Aorta (tissue), 5 donors: ENCODE results near the gene LAMA1. TPM values are rescaled to one million over a fixed set of nuclear protein-coding genes. Genes with fewer than 3 reads are reported as not detected.

ENCODE experiments used
- ATAC-seq: fragments of 200-7000 bp; cut with Tn5 transposase; one replicate; pipeline ENCODE4 v1.9.1; 2022; ENCODE audit warnings: moderate library complexity; ENCODE audit not compliant: low FRiP score
- DNase-seq, 2 donors: peaks; one replicate each; pipeline ENCODE4 v3.0.0-alpha.2; 2020
- H3K27ac ChIP-seq, 2 donors: one replicate each; pipeline ENCODE4 v1.5.1; 2013; ENCODE audit warnings: low read length in 2 of 2, mild to moderate bottlenecking in 2 of 2, moderate library complexity in 2 of 2, control low read depth in 1 of 2, inconsistent platforms in 1 of 2, low read depth in 1 of 2
- H3K27me3 ChIP-seq, 2 donors: one replicate each; pipeline ENCODE4 v1.6.1; 2013; ENCODE audit warnings: control low read depth in 1 of 2, low read length in 1 of 2, mild to moderate bottlenecking in 1 of 2, moderate library complexity in 1 of 2; ENCODE audit not compliant: insufficient read depth in 2 of 2, control insufficient read depth in 1 of 2
- H3K36me3 ChIP-seq, 2 donors: one replicate each; pipeline ENCODE4 v1.6.1; 2013; ENCODE audit warnings: control low read depth in 1 of 2, low read length in 1 of 2, mild to moderate bottlenecking in 1 of 2; ENCODE audit not compliant: insufficient read depth in 2 of 2, control insufficient read depth in 1 of 2
- H3K4me1 ChIP-seq, 2 donors: one replicate each; pipeline ENCODE4 v1.6.1; 2013; ENCODE audit warnings: low read length in 2 of 2, control low read depth in 1 of 2, mild to moderate bottlenecking in 1 of 2, moderate library complexity in 1 of 2; ENCODE audit not compliant: insufficient read depth in 2 of 2, control insufficient read depth in 1 of 2
- H3K4me3 ChIP-seq, 2 donors: one replicate each; pipeline ENCODE4 v1.5.1; 2013; ENCODE audit warnings: low read length in 2 of 2, control low read depth in 1 of 2, mild to moderate bottlenecking in 1 of 2
- H3K9me3 ChIP-seq: one replicate; pipeline ENCODE4 v1.6.1; 2013; ENCODE audit warnings: mild to moderate bottlenecking, low read length; ENCODE audit not compliant: control insufficient read depth
- WGBS, 2 donors: extraction: QIAGEN DNeasy Blood & Tissue Kit; methylation state at CpG; one replicate each; pipeline ENCODE4 v1.1.7; 2013; 5-methylcytosine and 5-hydroxymethylcytosine counted together
- intact Hi-C, 2 donors: fragments of 100-400 bp; cut with DNase I; formaldehyde crosslinking; loops; one replicate each; pipeline versions ENCODE4 v1.14.2 to v1.15.0; 2022
- polyA plus RNA-seq, 2 donors: library from polyadenylated mRNA; stranded (reverse); fragments of 200-250 nt; gene quantifications; one replicate each; pipeline ENCODE4 v1.2.3, GENCODE V29; 2013
- total RNA-seq, 2 donors: library from RNA; stranded (reverse); fragmentation: NEBNext Ultra II Directional; extraction: Animal tissue kit (Norgen Biotek cat#: 25700); gene quantifications; one replicate each; pipeline ENCODE4 v1.2.1, GENCODE V29; 2021
- donor health status: healthy with polysubstance abuse.
- donor health status: Bipolar disorder and iron deficiency.
- donor health status: DM: no; HTN: no; CAD: no.
- donor health status: DM: no; HTN: no; CAD: no.
- donor health status: DM: yes; HTN: yes; CAD: no.

Gene LAMA1
- total and polyA plus RNA-seq, 4 donors = 0.41 to 3.1 (median 0.78) TPM; not detected in 1

DNA sequence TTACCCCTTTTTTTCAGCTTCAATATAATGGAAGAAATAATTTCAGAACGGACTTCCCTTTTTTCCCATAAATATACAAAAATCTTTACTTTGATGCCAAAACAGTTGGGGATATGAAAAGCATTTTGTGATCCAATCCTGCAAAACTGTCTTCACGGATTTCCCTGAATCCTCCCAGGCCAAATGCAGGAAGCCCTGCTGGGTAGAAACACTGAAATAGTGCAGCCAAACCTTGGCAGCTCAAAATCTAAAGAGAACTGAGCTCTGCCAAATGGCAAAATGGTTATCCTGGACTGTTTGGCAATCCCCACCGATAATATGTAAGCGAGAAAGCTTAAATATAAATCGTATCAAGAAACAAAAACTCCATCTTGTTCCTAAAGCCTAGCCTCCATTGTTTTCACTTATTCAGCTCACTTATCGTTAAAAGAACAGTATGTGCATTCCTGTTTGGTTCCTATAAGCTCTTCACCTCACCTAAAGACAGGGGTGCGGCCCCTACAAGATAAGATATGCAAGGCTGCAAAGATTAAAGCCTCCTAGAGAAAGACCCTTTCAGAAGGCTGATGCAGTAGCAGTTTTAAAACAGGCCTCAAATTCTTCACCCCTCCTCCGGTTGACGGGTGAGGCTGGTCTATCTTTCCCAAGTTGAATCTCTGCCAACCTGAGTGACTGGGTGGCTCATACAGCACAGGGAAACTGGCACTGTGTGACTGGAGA is 48.6 kb downstream of the LAMA1 start:
- H3K27ac ChIP-seq = no peak overlapping the region
- no peaks in the 10 kb centered on the region for H3K36me3 ChIP-seq
- no peaks in the 10 kb centered on the region for H3K4me1 ChIP-seq
- WGBS, 2 donors = 83 to 86% methylated on average over 9 of the region's 9 CpGs
- no peak for DNase-seq
- intact Hi-C loops = no loop called here
- ATAC-seq = no peak
- H3K9me3 ChIP-seq = peaks cover 1% of the 10 kb centered on the region
- no peak overlapping the region for H3K4me3 ChIP-seq
- H3K27me3 ChIP-seq = no peaks in the 10 kb centered on the region

GRCh38 chr18:7066965-7067555 is 50.5 kb downstream of the LAMA1 start:
- H3K27ac ChIP-seq = no peak overlapping the region
- 41 to 46% methylated on average over 4 of the region's 4 CpGs for WGBS, 2 donors
- no peaks in the 10 kb centered on the region for H3K4me1 ChIP-seq
- peaks cover 1% of the 10 kb centered on the region for H3K9me3 ChIP-seq
- H3K27me3 ChIP-seq = no peaks in the 10 kb centered on the region
- no peak overlapping the region for H3K4me3 ChIP-seq
- ATAC-seq (no peak), DNase-seq (no peak)
- intact Hi-C loops = no loop called here
- H3K36me3 ChIP-seq = no peaks in the 10 kb centered on the region

- Histone ChIP-seq H3K36me3 (no peaks in the 10 kb centered on the region), H3K4me3 (no peak overlapping the region), H3K9me3 (peaks cover 1% of the 10 kb centered on the region), H3K27ac (no peak overlapping the region), H3K27me3 (no peaks in the 10 kb centered on the region), H3K4me1 (no peaks in the 10 kb centered on the region)
- intact Hi-C loops = no loop called here
- DNase-seq (no peak), ATAC-seq (no peak)
- WGBS, 2 donors = 81 to 89% methylated on average over 5 of the region's 5 CpGs
These were observed 51.9 kb downstream of the LAMA1 start for GRCh38 chr18:7065736-7066135.

DNA sequence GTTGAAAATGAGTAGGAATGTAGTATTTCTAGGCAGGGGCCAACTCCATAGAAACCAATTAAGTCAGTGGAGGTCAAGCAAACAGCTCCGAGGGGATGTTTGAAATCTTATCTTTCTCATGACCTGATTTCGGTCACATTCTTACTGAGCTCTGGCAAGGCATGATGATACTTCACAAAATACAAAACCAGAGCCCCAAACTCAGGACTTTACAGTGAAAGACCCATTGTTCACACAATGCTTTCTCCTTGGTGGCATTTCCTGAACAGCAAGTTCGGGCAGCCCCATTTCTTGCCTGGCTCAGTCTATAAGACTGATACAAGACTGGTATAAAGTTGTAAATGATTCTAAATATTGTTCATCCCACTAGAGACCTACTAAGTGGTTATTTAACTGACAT is 53.3 kb downstream of the LAMA1 start:
- H3K4me3 ChIP-seq = no peak overlapping the region
- no peak overlapping the region for H3K27ac ChIP-seq
- no peaks in the 10 kb centered on the region for H3K36me3 ChIP-seq
- peaks cover under 1% of the 10 kb centered on the region for H3K9me3 ChIP-seq
- H3K27me3 ChIP-seq = no peaks in the 10 kb centered on the region
- 42 to 59% methylated on average over 3 of the region's 3 CpGs for WGBS, 2 donors
- no peak for DNase-seq
- ATAC-seq = no peak
- intact Hi-C loops = no loop called here
- H3K4me1 ChIP-seq = no peaks in the 10 kb centered on the region

DNA sequence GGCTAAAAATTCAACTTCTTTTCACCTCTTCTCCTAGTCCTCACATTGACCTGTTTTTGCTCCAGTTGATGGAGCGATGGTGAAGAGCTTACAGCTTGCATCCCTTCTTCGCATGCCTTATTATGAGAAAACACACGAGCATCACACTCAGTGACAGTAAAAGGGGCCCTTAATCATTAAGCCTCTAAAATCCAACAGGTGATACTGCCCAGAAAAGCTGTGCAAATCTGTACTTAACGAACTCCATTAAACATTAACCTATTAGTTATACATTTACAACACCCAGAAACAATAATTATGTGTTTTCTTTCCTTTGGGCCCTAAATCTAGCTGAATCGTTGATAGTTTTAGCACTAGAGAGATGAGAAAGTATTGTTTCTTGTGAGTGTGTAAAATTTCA is 54.8 kb downstream of the LAMA1 start:
- no peaks in the 10 kb centered on the region for H3K27me3 ChIP-seq
- H3K9me3 ChIP-seq = no peaks in the 10 kb centered on the region
- no peaks in the 10 kb centered on the region for H3K36me3 ChIP-seq
- no peaks in the 10 kb centered on the region for H3K4me1 ChIP-seq
- no peak overlapping the region for H3K27ac ChIP-seq
- intact Hi-C loops = no loop called here
- DNase-seq (no peak), ATAC-seq (no peak)
- no peak overlapping the region for H3K4me3 ChIP-seq
- 85 to 87% methylated on average over 5 of the region's 5 CpGs for WGBS, 2 donors

DNA sequence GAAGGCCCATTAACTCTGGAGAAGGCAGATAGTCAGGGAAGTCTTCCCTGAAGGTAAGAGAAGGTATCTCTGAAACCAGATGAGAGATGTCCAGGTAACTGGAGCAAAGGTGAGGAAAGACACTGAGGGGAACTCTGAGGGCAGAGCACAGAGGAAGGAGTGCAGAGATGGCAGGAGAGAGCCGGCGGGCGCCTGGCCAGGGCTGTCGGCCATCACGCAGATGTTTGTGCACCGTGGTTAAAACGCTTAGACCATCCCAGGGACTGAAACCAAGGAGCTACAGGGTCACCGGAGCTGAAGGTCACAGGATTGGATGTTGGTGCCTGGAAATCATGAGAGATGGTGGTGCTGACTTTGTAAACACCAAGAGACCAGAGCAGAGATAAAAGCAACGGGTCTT is 55.4 kb downstream of the LAMA1 start:
- 79 to 86% methylated on average over 9 of the region's 9 CpGs for WGBS, 2 donors
- no peaks in the 10 kb centered on the region for H3K27me3 ChIP-seq
- no peak overlapping the region for H3K4me3 ChIP-seq
- no peaks in the 10 kb centered on the region for H3K36me3 ChIP-seq
- no peak for DNase-seq
- no peaks in the 10 kb centered on the region for H3K4me1 ChIP-seq
- no peak for ATAC-seq
- no peak overlapping the region for H3K27ac ChIP-seq
- no peaks in the 10 kb centered on the region for H3K9me3 ChIP-seq
- intact Hi-C loops = no loop called here

GRCh38 chr18:7059276-7059675 is 58.3 kb downstream of the LAMA1 start:
- no peaks in the 10 kb centered on the region for H3K27me3 ChIP-seq
- 41 to 43% methylated on average over 2 of the region's 2 CpGs for WGBS, 2 donors
- no peak overlapping the region for H3K4me3 ChIP-seq
- no peaks in the 10 kb centered on the region for H3K4me1 ChIP-seq
- no peaks in the 10 kb centered on the region for H3K9me3 ChIP-seq
- intact Hi-C loops = no loop called here
- ATAC-seq (no peak), DNase-seq (no peak)
- H3K27ac ChIP-seq = no peak overlapping the region
- H3K36me3 ChIP-seq = no peaks in the 10 kb centered on the region

- ATAC-seq = no peak
- 92 to 94% methylated on average over 6 of the region's 6 CpGs for WGBS, 2 donors
- DNase-seq = no peak
- H3K36me3 ChIP-seq = no peaks in the 10 kb centered on the region
- H3K9me3 ChIP-seq = peaks cover 1% of the 10 kb centered on the region
- H3K27ac ChIP-seq = no peak overlapping the region
- no peak overlapping the region for H3K4me3 ChIP-seq
- H3K27me3 ChIP-seq = no peaks in the 10 kb centered on the region
- H3K4me1 ChIP-seq = no peaks in the 10 kb centered on the region
- intact Hi-C loops = no loop called here
These were observed 61.6 kb downstream of the LAMA1 start for GRCh38 chr18:7056026-7056425.

DNA sequence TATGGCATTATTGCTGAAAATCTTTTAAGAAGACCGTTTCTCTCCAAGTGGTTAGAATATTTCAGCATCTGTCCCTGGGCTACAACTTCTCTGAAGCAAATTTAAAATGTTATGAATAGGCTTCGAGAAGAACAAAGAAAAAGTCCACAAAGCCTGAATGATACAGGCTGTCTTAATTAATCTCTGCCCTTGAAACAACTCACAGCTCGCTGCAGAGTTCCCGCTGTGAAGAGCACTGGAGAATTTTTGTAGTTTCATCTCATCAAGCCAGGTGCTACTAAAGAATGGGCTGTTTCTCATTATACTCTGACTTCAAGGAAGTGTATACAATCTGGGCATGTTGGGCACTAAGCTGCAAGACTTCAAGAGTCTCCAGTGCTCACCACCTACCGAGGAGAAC is 67.6 kb downstream of the LAMA1 start:
- whole genome bisulfite sequencing, 2 donors = 75 to 79% methylated on average over 5 of the region's 5 CpGs
- H3K27ac ChIP-seq = no peak overlapping the region
- H3K4me3 ChIP-seq = no peak overlapping the region
- DNase-seq = no peak
- intact Hi-C loops = no loop called here
- H3K9me3 ChIP-seq = peaks cover 1% of the 10 kb centered on the region
- H3K4me1 ChIP-seq = no peaks in the 10 kb centered on the region
- ATAC-seq = no peak
- no peaks in the 10 kb centered on the region for H3K27me3 ChIP-seq
- no peaks in the 10 kb centered on the region for H3K36me3 ChIP-seq
